A673 (cell line): Measurements from ENCODE around the gene MTOR. TPM values are rescaled to one million over a fixed set of nuclear protein-coding genes. Genes with fewer than 3 reads are reported as not detected.

Source experiments
- BruUV-seq: library from RNA; stranded (reverse); fragments of 400-500 nt; replicated peaks from 2 replicates; lab custom pipeline; 2021; lab: Mats Ljungman, UMichigan
- CTCF ChIA-PET: fragments of 300-600 bp; sonication (Branson Sonifier 250); formaldehyde crosslinking; loops from one replicate; lab custom pipeline; 2022; ENCODE audit warnings: antibody characterized with exemption; lab: Charles Lee
- POLR2A ChIA-PET: fragments of 300-600 bp; sonication (Branson Sonifier 250); formaldehyde crosslinking; loops from one replicate; lab custom pipeline; 2022; ENCODE audit warnings: antibody characterized with exemption; ENCODE audit not compliant: low non-redundant PET; lab: Charles Lee
- DNase-seq: peaks from one replicate; pipeline ENCODE4 v3.0.0-alpha.2; 2015; ENCODE audit warnings: low spot score
- H3K27ac ChIP-seq: fragments of 200-600 bp; sonication (generic); 2 replicates; pipeline ENCODE4 v1.5.1; 2016; ENCODE audit warnings: mixed run types, low read depth, mild to moderate bottlenecking, mixed read lengths, antibody characterized with exemption, low read length; ENCODE audit not compliant: poor library complexity, severe bottlenecking
- H3K27me3 ChIP-seq: fragments of 200-600 bp; sonication (generic); replicated peaks from 2 replicates; pipeline ENCODE4 v1.6.1; 2017; ENCODE audit warnings: mixed run types, low read depth, mild to moderate bottlenecking, mixed read lengths, antibody characterized with exemption, low read length; ENCODE audit not compliant: insufficient read depth, poor library complexity
- H3K36me3 ChIP-seq: fragments of 200-600 bp; sonication (generic); 2 replicates; pipeline ENCODE4 v1.6.1; 2016; ENCODE audit warnings: mixed run types, mild to moderate bottlenecking, mixed read lengths, antibody characterized with exemption, low read length; ENCODE audit not compliant: insufficient read depth, poor library complexity, severe bottlenecking
- H3K4me1 ChIP-seq: fragments of 200-600 bp; sonication (generic); 2 replicates; pipeline ENCODE4 v1.6.1; 2017; ENCODE audit warnings: mixed run types, mild to moderate bottlenecking, mixed read lengths, antibody characterized with exemption, low read length; ENCODE audit not compliant: insufficient read depth, poor library complexity, severe bottlenecking
- H3K4me3 ChIP-seq: fragments of 200-600 bp; sonication (generic); 2 replicates; pipeline ENCODE4 v1.5.1; 2016; ENCODE audit warnings: low read depth, mixed run types, mild to moderate bottlenecking, mixed read lengths, low read length; ENCODE audit not compliant: poor library complexity, severe bottlenecking
- H3K9me3 ChIP-seq: fragments of 200-600 bp; sonication (generic); 2 replicates; pipeline ENCODE4 v1.6.1; 2016; ENCODE audit warnings: mixed run types, low read depth, mild to moderate bottlenecking, mixed read lengths, antibody characterized with exemption, low read length; ENCODE audit not compliant: poor library complexity, severe bottlenecking
- EZH2 ChIP-seq: fragments of 200-600 bp; sonication (generic); IDR thresholded peaks from 2 replicates; pipeline ENCODE4 v1.6.1; 2017; ENCODE audit warnings: borderline replicate concordance, low read depth, mild to moderate bottlenecking, mixed read lengths, antibody characterized with exemption, low read length; ENCODE audit not compliant: poor library complexity, severe bottlenecking
- intact Hi-C: fragments of 100-400 bp; cut with micrococcal nuclease; formaldehyde crosslinking; loops from one replicate; pipeline ENCODE4 v1.10.0; 2022; ENCODE audit not compliant: unreplicated experiment
- total RNA-seq: library from RNA; stranded (reverse); gene quantifications from 2 replicates; pipeline ENCODE4 v1.2.3, GENCODE V29; 2021
- TF ChIP-seq, protein P1 (sequence below): fragments of 300-800, 200-600 bp; sonication (generic); conservative IDR thresholded peaks from 2 replicates; pipeline ENCODE4 v1.5.1; 2017; ENCODE audit warnings: low read depth, mild to moderate bottlenecking, antibody characterized with exemption, low read length, moderate library complexity, mixed read lengths

The MTOR gene
- total RNA-seq, 1 experiment from 2014 or later: 63.7 TPM

GRCh38 chr1:11058026-11058425 is 204.3 kb downstream of the MTOR start:
- CTCF ChIA-PET: no interaction called here
- peaks cover 24% of the 10 kb centered on the region for H3K36me3 ChIP-seq

GRCh38 chr1:11057477-11057876 is 204.9 kb downstream of the MTOR start:
- TF ChIP-seq, protein P1, sequence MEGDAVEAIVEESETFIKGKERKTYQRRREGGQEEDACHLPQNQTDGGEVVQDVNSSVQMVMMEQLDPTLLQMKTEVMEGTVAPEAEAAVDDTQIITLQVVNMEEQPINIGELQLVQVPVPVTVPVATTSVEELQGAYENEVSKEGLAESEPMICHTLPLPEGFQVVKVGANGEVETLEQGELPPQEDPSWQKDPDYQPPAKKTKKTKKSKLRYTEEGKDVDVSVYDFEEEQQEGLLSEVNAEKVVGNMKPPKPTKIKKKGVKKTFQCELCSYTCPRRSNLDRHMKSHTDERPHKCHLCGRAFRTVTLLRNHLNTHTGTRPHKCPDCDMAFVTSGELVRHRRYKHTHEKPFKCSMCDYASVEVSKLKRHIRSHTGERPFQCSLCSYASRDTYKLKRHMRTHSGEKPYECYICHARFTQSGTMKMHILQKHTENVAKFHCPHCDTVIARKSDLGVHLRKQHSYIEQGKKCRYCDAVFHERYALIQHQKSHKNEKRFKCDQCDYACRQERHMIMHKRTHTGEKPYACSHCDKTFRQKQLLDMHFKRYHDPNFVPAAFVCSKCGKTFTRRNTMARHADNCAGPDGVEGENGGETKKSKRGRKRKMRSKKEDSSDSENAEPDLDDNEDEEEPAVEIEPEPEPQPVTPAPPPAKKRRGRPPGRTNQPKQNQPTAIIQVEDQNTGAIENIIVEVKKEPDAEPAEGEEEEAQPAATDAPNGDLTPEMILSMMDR: no peak
- TF ChIP-seq EZH2: no peak
- CTCF ChIA-PET: no interaction called here
- no peaks in the 10 kb centered on the region for H3K9me3 ChIP-seq

More at GRCh38 chr1:11058026-11058425, 204.3 kb downstream of the MTOR start:
- H3K27me3 ChIP-seq: no peaks in the 10 kb centered on the region
- H3K4me1 ChIP-seq: peaks cover 4% of the 10 kb centered on the region
- H3K9me3 ChIP-seq: no peaks in the 10 kb centered on the region
- no peak for DNase-seq
- no peak overlapping the region for H3K27ac ChIP-seq
- no TSS peak for BruUV-seq
- TF ChIP-seq, protein P1: no peak
- H3K4me3 ChIP-seq: no peak overlapping the region
- intact Hi-C loops: no loop called here
- POLR2A ChIA-PET: no interaction called here

More at GRCh38 chr1:11057477-11057876, 204.9 kb downstream of the MTOR start:
- intact Hi-C loops: no loop called here
- Histone ChIP-seq H3K27me3 (no peaks in the 10 kb centered on the region), H3K4me1 (peaks cover 4% of the 10 kb centered on the region), H3K27ac (no peak overlapping the region), H3K4me3 (no peak overlapping the region), H3K36me3 (peaks cover 24% of the 10 kb centered on the region)
- POLR2A ChIA-PET: no interaction called here
- BruUV-seq: no TSS peak
- no peak for DNase-seq

Other genes with a start within 250 kb of the MTOR start
- gene TARDBP, start 249.9 kb downstream of the MTOR start, total RNA-seq: 261 and 283 TPM in 2 replicates
- gene MASP2, start 215.3 kb downstream of the MTOR start, total RNA-seq: 0.37 and 0.69 TPM in 2 replicates
- gene SRM, start 202.5 kb downstream of the MTOR start, total RNA-seq: 176 and 206 TPM in 2 replicates
- gene EXOSC10, start 162.7 kb downstream of the MTOR start, total RNA-seq: 112 and 119 TPM in 2 replicates
- not detected in 2 replicates for gene ANGPTL7, start 73.2 kb downstream of the MTOR start, total RNA-seq
- gene UBIAD1, start 10.6 kb upstream of the MTOR start, total RNA-seq: 19.6 and 20.5 TPM in 2 replicates
- gene DISP3, start 216.6 kb upstream of the MTOR start, total RNA-seq: 0.49 and 0.79 TPM in 2 replicates